Measurements from ENCODE around the gene RPL32.

RPL32 gene

GRCh38 chr3:12810961-12811360, 30.4 kb downstream of the RPL32 start:
- DNase-seq (ENCODE audit: low read depth): no peak
- TF ChIP-seq CTCF (conservative IDR thresholded peaks at IDR 0.05; ENCODE audit: low read length): no peak
- no peak overlapping the region for H3K4me3 ChIP-seq (ENCODE audit: low read length)

- TF ChIP-seq CTCF (conservative IDR thresholded peaks at IDR 0.05; ENCODE audit: low read length): peak; percentile 55
- DNase-seq (ENCODE audit: low read depth): peak; percentile 80
- H3K4me3 ChIP-seq (ENCODE audit: low read length): peak overlapping the region; percentile 60
These were observed 31.2 kb downstream of the RPL32 start for GRCh38 chr3:12810013-12810780.

GRCh38 chr3:12809435-12809834, 31.9 kb downstream of the RPL32 start:
- TF ChIP-seq CTCF (conservative IDR thresholded peaks at IDR 0.05; ENCODE audit: low read length): no peak
- H3K4me3 ChIP-seq (ENCODE audit: low read length): peak overlapping the region; percentile 60
- no peak for DNase-seq (ENCODE audit: low read depth)

GRCh38 chr3:12809001-12809400, 32.4 kb downstream of the RPL32 start:
- no peak for DNase-seq (ENCODE audit: low read depth)
- TF ChIP-seq CTCF (conservative IDR thresholded peaks at IDR 0.05; ENCODE audit: low read length): no peak

GRCh38 chr3:12808587-12808986, 32.8 kb downstream of the RPL32 start:
- DNase-seq (ENCODE audit: low read depth): no peak
- H3K4me3 ChIP-seq (ENCODE audit: low read length): no peak overlapping the region
- no peak for TF ChIP-seq CTCF (conservative IDR thresholded peaks at IDR 0.05; ENCODE audit: low read length)

More at GRCh38 chr3:12809001-12809400, 32.4 kb downstream of the RPL32 start:
- H3K4me3 ChIP-seq (ENCODE audit: low read length): no peak overlapping the region

GRCh38 chr3:12807601-12808359, 33.6 kb downstream of the RPL32 start:
- H3K4me3 ChIP-seq (ENCODE audit: low read length): no peak overlapping the region
- no peak for TF ChIP-seq CTCF (conservative IDR thresholded peaks at IDR 0.05; ENCODE audit: low read length)

GRCh38 chr3:12807066-12807465, 34.3 kb downstream of the RPL32 start:
- TF ChIP-seq CTCF (conservative IDR thresholded peaks at IDR 0.05; ENCODE audit: low read length): no peak
- H3K4me3 ChIP-seq (ENCODE audit: low read length): no peak overlapping the region
- DNase-seq (ENCODE audit: low read depth): no peak

More at GRCh38 chr3:12807601-12808359, 33.6 kb downstream of the RPL32 start:
- DNase-seq (ENCODE audit: low read depth): no peak

All from AG10803 (cell line).